ENCODE results near the gene ZNF846.
"Not testable (repeated sequence)": the region's sequence is repeated elsewhere in the genome, so short reads cannot be mapped to it uniquely, and the experiment has no call there.

Gene ZNF846

GRCh38 chr19:9768175-9769112 is at the start of gene ZNF846:
Gene ZNF846, minus strand, starts transcription at chr19:9768738. Its CDS starts 3,788 bp downstream, at chr19:9764950.
- DNase-seq, result peak; percentile 86

GRCh38 chr19:9818175-9818733 is 49.7 kb upstream of the ZNF846 start:
- DNase-seq, result no peak

GRCh38 chr19:9811139-9811538 is 42.6 kb upstream of the ZNF846 start:
- no peak for DNase-seq

- DNase-seq, result no peak
Observed at GRCh38 chr19:9808855-9809824, 40.6 kb upstream of the ZNF846 start.

- DNase-seq, result no peak
Observed at GRCh38 chr19:9806803-9807202, 38.3 kb upstream of the ZNF846 start.

GRCh38 chr19:9801976-9802375 is 33.4 kb upstream of the ZNF846 start:
- no peak for DNase-seq

- no peak for DNase-seq
Observed at GRCh38 chr19:9799162-9799561, 30.6 kb upstream of the ZNF846 start.

GRCh38 chr19:9797871-9798270 is 29.3 kb upstream of the ZNF846 start:
- no peak for DNase-seq

- DNase-seq, result peak; percentile 68
Observed at GRCh38 chr19:9796113-9796773, 27.7 kb upstream of the ZNF846 start.

- no peak for DNase-seq
Observed at GRCh38 chr19:9793071-9793591, 24.6 kb upstream of the ZNF846 start.

GRCh38 chr19:9792206-9793070 is 23.9 kb upstream of the ZNF846 start:
- peak; percentile 80 for DNase-seq

- DNase-seq, result peak; percentile 31
Observed at GRCh38 chr19:9791552-9792205, 23.1 kb upstream of the ZNF846 start.

- DNase-seq, result not testable (repeated sequence)
Observed at GRCh38 chr19:9791073-9791367, 22.5 kb upstream of the ZNF846 start.

GRCh38 chr19:9789579-9789978 is 21.0 kb upstream of the ZNF846 start:
- DNase-seq, result not testable (repeated sequence)

GRCh38 chr19:9789066-9789465 is 20.5 kb upstream of the ZNF846 start:
- no peak for DNase-seq

GRCh38 chr19:9788604-9789003 is 20.1 kb upstream of the ZNF846 start:
- not testable (repeated sequence) for DNase-seq

- no peak for DNase-seq
Observed at GRCh38 chr19:9786819-9787218, 18.3 kb upstream of the ZNF846 start.

- no peak for DNase-seq
Observed at GRCh38 chr19:9786342-9786741, 17.8 kb upstream of the ZNF846 start.

- DNase-seq, result peak; percentile 82
Observed at GRCh38 chr19:9785367-9786331, 17.1 kb upstream of the ZNF846 start.

GRCh38 chr19:9784163-9784496 is 15.6 kb upstream of the ZNF846 start:
- not testable (repeated sequence) for DNase-seq
